DMS53 treated with DMSO at 0.1 percent for 48 hours (cell line): ENCODE results near the gene KIF1A.
"Not testable (repeated sequence)": the region's sequence is repeated elsewhere in the genome, so short reads cannot be mapped to it uniquely, and the experiment has no call there.

ENCODE experiments used
- DNase-seq: peaks from one replicate; lab custom pipeline; 2025; ENCODE audit not compliant: unreplicated experiment; lab: John Stamatoyannopoulos, UW

Gene KIF1A

GRCh38 chr2:240690421-240691074 is 129.5 kb downstream of the KIF1A start:
- not testable (repeated sequence) for DNase-seq

DNA sequence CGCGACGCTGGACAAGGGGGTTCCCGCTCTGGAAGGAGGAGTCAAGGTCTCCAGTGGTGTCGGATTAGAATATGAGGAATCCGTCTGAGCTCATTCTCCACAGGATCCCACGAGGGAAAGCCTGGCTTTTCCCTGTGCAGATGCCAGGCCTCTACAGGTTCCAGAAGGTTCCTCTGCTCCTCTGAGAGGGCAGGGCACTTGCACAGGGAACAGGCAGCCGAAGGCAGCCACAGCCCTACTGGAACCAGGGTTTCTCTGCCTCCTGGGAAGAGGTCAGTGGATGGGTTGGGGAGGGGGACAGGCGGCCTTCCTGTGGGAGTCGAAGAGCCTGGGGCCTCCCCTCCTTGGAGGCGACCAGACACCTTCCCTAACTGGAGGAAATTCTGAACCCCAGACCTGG is 130.0 kb downstream of the KIF1A start:
- no peak for DNase-seq

GRCh38 chr2:240688553-240688919 is 131.5 kb downstream of the KIF1A start:
- DNase-seq: no peak

- no peak for DNase-seq
Measured at GRCh38 chr2:240687741-240688552, 132.1 kb downstream of the KIF1A start.

DNA sequence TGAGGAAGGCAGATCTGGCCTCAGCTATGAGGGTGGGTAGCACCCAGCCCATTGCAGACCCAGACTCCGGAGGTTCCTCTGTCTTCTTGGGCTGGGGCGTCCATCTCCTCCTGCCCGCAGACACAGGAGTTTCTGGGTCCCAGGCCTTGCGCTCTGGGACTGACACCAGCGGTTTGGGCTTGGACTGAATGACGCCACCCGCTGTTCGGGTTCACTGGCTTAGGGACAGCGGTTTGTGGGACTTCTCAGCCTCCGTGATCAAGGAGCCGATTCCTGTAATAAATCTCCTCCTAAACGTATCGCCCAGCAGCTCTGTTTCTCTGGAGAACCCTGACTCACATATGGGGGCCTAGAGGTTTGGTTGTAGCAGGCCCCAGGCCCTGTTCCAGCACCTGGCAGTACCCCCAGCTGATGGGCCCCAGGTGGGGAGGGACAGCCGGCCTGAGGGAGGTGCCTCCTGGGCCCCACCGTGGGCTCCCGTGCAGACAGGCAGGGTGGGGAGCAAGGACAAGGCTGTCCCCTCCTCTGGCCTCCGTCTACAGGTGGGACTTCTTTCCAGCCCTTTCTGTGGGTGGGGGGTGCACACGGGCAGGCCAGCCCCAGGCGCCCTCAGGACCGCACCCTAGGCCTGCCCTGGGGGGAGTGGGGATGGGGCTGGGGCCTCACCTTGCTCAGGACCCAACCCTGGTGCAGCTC is 132.8 kb downstream of the KIF1A start:
- no peak for DNase-seq

GRCh38 chr2:240686460-240686859 is 133.6 kb downstream of the KIF1A start:
- no peak for DNase-seq

DNA sequence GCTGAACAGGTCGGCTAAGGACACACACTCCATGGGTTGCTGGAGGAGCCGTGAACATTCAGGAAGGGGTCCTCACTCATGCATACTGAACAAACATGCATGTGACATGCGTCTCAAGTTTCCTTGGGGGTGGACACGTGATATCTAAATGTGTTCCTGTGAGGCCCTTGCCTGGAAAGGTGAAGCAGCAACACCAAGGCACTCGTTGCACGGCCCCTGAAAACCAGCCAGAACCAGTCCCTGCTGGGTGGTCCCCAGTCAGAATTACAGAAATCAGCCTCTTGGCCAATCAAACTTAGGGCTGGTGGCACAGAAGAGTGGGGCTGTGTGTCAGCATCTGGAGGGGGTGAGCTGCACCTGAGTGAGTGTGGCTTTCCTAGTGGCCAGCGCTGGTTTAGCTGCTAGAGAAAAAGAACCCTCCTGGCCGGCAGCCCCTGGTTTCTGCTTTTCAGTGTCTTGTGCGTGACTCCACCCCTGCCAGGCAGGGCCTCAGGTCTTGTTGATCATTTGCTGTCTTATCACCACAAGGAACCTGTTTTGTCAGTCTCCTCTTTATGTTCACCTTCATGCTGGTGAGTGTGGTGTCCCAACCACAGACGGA is 134.1 kb downstream of the KIF1A start:
- no peak for DNase-seq

DNA sequence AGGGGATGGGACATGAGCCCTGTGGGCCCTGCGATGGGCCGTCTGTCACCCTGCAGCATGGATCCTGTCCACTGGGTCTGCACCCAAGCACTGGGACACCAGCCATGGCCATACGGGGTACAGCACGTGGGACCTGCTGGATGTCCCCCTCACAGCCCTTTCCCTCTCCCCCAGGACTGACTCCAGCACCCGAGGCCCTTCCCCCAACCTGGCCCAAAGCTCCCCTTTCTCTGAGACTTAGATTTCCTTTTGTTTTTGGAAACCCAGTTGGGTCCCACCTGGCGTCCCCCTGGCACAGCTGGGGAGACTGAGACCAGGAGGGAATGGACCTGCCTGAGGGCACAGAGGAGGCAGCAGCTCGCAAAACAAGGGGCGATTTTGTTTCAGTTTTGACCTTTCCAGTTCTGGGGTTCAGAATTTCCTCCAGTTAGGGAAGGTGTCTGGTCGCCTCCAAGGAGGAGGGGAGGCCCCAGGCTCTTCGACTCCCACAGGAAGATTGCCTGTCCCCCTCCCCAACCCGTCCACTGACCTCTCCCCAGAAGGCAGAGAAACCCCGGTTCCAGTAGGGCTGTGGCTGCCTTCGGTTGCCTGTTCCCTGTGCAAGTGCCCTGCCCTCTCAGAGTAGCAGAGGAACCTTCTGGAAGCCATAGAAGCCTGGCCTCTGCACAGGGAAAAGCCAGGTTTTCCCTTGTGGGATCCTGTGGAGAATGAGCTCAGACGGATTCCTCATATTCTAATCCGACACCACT is 135.9 kb downstream of the KIF1A start:
- DNase-seq: not testable (repeated sequence)

DNA sequence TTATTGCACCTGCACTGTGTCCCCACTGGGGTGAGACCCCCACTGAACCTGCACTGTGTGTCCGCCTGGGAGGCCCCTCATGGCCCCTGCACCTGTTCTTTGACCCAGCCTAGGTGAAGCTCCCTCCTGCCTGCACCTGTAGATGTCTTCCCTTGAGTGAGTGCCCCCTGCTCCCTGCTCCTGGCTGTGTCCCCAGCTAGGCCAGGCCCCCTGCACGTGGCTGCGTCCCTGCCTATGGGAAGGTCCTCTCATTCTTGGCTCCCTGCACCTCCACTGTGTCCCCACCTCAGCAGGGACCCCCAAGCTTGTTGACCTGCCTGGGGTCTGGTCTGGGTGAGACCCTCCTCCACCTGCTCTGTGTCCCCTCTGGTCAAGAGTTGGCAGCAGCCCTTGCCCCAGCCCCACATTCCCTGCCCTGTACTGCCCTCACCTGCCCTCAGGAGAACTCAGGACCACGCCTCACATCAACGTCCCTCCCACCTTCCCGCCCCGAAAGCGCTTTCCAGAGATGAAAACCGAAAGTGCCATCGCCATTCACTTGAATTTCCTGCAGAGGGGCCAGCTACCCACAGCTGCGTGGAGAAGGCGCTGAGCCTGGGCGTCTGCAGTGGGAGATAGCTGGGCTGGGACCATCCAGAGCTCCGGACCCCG is 136.6 kb downstream of the KIF1A start:
- DNase-seq: not testable (repeated sequence)

- not testable (repeated sequence) for DNase-seq
Measured at GRCh38 chr2:240682431-240683224, 137.4 kb downstream of the KIF1A start, which contains the start of gene AQP12B. AQP12B (minus strand) TSS chr2:240682885; CDS start chr2:240682837, 48 bp downstream.

DNA sequence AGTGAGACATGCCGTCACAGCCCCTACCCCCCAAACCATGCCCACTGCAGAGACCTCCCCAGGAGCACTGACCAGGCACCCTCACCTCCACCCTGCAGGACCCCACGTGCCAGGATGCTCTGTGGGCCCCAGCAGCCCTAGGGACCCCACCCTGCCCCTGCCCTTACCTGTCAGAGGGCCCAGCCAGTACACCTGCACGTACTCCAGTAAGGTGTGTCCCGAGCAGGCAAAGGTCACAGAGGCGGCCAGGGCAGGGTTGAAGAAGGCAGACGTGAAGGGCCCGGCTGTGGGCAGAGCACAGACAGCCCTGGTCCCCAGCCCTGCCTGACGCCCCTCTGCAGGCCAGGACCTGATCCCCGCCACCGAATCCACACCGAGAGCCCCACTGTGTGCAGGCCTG is 139.8 kb downstream of the KIF1A start:
- DNase-seq: not testable (repeated sequence)

GRCh38 chr2:240678909-240679308 is 141.1 kb downstream of the KIF1A start:
- not testable (repeated sequence) for DNase-seq

- DNase-seq: not testable (repeated sequence)
Measured at GRCh38 chr2:240678043-240678442, 142.0 kb downstream of the KIF1A start.

- DNase-seq: not testable (repeated sequence)
Measured at GRCh38 chr2:240675345-240675744, 144.7 kb downstream of the KIF1A start.

DNA sequence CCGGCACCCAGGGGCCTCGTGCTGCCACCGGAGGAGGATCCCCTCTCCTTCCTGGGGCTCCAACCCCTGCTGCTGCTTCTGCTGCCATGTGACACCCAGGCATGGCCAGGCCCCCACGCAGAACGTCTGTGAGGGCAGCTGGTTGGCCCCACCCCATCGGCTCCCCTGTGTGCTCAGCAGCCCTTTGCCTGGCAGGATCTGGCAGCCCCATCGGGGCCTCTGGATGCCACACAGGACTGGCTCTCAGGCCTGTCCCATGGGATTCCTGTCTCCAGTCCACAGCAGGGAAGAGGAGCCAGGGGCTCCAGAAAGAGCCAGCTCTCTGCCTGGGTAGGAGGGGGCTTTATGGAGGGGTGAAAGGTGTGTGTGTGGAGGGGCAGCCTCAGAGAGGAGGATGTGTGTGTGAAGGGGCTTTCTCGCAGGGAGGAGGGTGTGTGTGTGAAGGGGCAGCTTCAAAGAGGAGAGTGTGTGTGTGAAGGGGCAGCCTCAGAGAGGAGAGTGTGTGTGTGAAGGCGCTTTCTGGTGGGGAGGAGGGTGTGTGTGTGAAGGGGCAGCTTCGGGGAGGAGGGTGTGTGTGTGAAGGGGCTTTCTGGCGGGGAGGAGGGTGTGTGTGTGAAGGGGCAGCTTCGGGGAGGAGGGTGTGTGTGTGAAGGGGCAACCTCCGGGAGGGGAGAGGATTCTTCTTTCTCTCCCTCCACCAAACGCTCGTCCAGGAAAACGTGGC is 145.4 kb downstream of the KIF1A start:
- DNase-seq: not testable (repeated sequence)

GRCh38 chr2:240672701-240673190 is 147.3 kb downstream of the KIF1A start:
- no peak for DNase-seq

GRCh38 chr2:240672076-240672700 is 147.8 kb downstream of the KIF1A start:
- no peak for DNase-seq

DNA sequence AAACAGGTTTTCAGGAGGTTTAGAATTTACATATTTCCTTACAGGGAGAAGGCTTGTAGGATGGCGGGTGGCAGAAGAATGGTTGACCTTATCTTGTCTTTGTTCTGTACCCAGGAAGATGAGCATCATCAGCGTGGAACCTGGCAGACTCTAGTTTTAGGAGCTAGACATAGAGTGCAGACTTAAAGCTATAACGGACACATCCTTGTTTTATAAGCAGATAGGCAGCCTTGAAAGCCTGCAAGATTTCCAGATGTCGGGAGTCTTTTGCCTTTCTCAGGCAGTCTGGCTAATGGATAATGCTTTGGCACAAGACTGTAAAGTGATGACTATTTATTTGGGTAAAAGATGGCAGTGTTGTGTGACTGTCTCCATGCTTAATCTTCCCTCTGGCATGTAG is 149.1 kb downstream of the KIF1A start:
- no peak for DNase-seq
